HK-2 (cell line): Measurements from ENCODE around the gene TEX22.

ENCODE experiments used
- DNase-seq: peaks from one replicate; pipeline ENCODE4 v3.0.0-alpha.2; 2018; ENCODE audit not compliant: unreplicated experiment

Gene TEX22

GRCh38 chr14:105384605-105385321 is 13.6 kb upstream of the TEX22 start:
- DNase-seq, result no peak

GRCh38 chr14:105385322-105385637 is 13.1 kb upstream of the TEX22 start:
- no peak for DNase-seq

GRCh38 chr14:105385698-105386365 is 12.5 kb upstream of the TEX22 start:
- no peak for DNase-seq

- DNase-seq, result no peak
Measured at GRCh38 chr14:105386581-105387529, 11.5 kb upstream of the TEX22 start.

- no peak for DNase-seq
Measured at GRCh38 chr14:105387530-105387922, 10.8 kb upstream of the TEX22 start.

GRCh38 chr14:105388110-105388951 is 10.0 kb upstream of the TEX22 start:
- DNase-seq, result no peak

- no peak for DNase-seq
Measured at GRCh38 chr14:105388976-105389375, 9.4 kb upstream of the TEX22 start.

- DNase-seq, result no peak
Measured at GRCh38 chr14:105389534-105389933, 8.8 kb upstream of the TEX22 start.

GRCh38 chr14:105389976-105390848 is 8.1 kb upstream of the TEX22 start:
- no peak for DNase-seq

- no peak for DNase-seq
Measured at GRCh38 chr14:105390849-105391500, 7.4 kb upstream of the TEX22 start.

GRCh38 chr14:105391541-105391940 is 6.8 kb upstream of the TEX22 start:
- no peak for DNase-seq

- DNase-seq, result no peak
Measured at GRCh38 chr14:105392131-105393090, 5.9 kb upstream of the TEX22 start.

- DNase-seq, result no peak
Measured at GRCh38 chr14:105393151-105393550, 5.2 kb upstream of the TEX22 start.

- no peak for DNase-seq
Measured at GRCh38 chr14:105394714-105395537, 3.4 kb upstream of the TEX22 start.

- DNase-seq, result no peak
Measured at GRCh38 chr14:105395538-105395854, 2.8 kb upstream of the TEX22 start.

- peak; percentile 29 for DNase-seq
Measured at GRCh38 chr14:105397350-105397931, 897 bp upstream of the TEX22 start.

- DNase-seq, result no peak
Measured at GRCh38 chr14:105398726-105399465, 558 bp downstream of the TEX22 start.
